GM12875 (cell line): ENCODE results near the gene KPTN.

ENCODE experiments used
- H3K4me3 ChIP-seq: one replicate; pipeline ENCODE4 v1.5.1; 2011; ENCODE audit warnings: low read depth, low read length, control low read depth
- CTCF ChIP-seq: IDR thresholded peaks from 2 replicates; pipeline ENCODE4 v1.5.1; 2011; ENCODE audit warnings: low read depth, mild to moderate bottlenecking, control low read depth, inconsistent platforms, low read length, moderate library complexity, borderline replicate concordance; ENCODE audit not compliant: insufficient read depth

Gene KPTN

GRCh38 chr19:47509170-47509847 lies 25.3 kb upstream of the KPTN start:
- H3K4me3 ChIP-seq = no peak overlapping the region

GRCh38 chr19:47508721-47509120 lies 24.7 kb upstream of the KPTN start:
- H3K4me3 ChIP-seq = no peak overlapping the region
- no peak for TF ChIP-seq CTCF

More at GRCh38 chr19:47509170-47509847, 25.3 kb upstream of the KPTN start:
- TF ChIP-seq CTCF = no peak

GRCh38 chr19:47507924-47508553 lies 24.0 kb upstream of the KPTN start:
- no peak for TF ChIP-seq CTCF

GRCh38 chr19:47507012-47507411 lies 23.0 kb upstream of the KPTN start:
- no peak overlapping the region for H3K4me3 ChIP-seq
- no peak for TF ChIP-seq CTCF

More at GRCh38 chr19:47507924-47508553, 24.0 kb upstream of the KPTN start:
- H3K4me3 ChIP-seq = no peak overlapping the region

- no peak overlapping the region for H3K4me3 ChIP-seq
- TF ChIP-seq CTCF = no peak
Measured at GRCh38 chr19:47506459-47506858, 22.4 kb upstream of the KPTN start.

GRCh38 chr19:47505506-47505905 lies 21.5 kb upstream of the KPTN start:
- no peak for TF ChIP-seq CTCF
- H3K4me3 ChIP-seq = no peak overlapping the region

- TF ChIP-seq CTCF = no peak
Measured at GRCh38 chr19:47503826-47504150, 19.8 kb upstream of the KPTN start.

More at GRCh38 chr19:47503826-47504150, 19.8 kb upstream of the KPTN start:
- H3K4me3 ChIP-seq = no peak overlapping the region
